Measurements from ENCODE around the gene MMRN2.
"Not testable (repeated sequence)": the region's sequence is repeated elsewhere in the genome, so short reads cannot be mapped to it uniquely, and the experiment has no call there.

GRCh38 chr10:86940076-86940475 is 17.3 kb downstream of the MMRN2 start:
- not testable (repeated sequence) for TF ChIP-seq EP300 (IDR thresholded peaks at IDR 0.05; ENCODE audit: borderline replicate concordance in 1 of 2, low read depth in 2 of 2, low read length in 2 of 2); POLR2A (IDR thresholded peaks at IDR 0.05; ENCODE audit: control extremely low read depth in 1 of 2, low read depth in 2 of 2, low read length in 2 of 2); ZNF274 (IDR thresholded peaks at IDR 0.05; ENCODE audit: borderline replicate concordance, extremely low read depth, low read length); SIRT6 (IDR thresholded peaks at IDR 0.05; ENCODE audit: low read length); TEAD4 (IDR thresholded peaks at IDR 0.05; ENCODE audit: low read depth, low read length); JUND (IDR thresholded peaks at IDR 0.05; ENCODE audit: low read length); JUN (IDR thresholded peaks at IDR 0.05; ENCODE audit: low read depth, low read length); SAP30 (IDR thresholded peaks at IDR 0.05; ENCODE audit: insufficient read depth, insufficient replicate concordance, low read length); CREB1 (IDR thresholded peaks at IDR 0.05); HDAC2 (IDR thresholded peaks at IDR 0.05; ENCODE audit: borderline replicate concordance in 1 of 2, low read depth in 2 of 2, low read length in 2 of 2); CBX5 (IDR thresholded peaks at IDR 0.05; ENCODE audit: low read depth, low read length); EZH2 (IDR thresholded peaks at IDR 0.05; ENCODE audit: low read depth, low read length, severe bottlenecking)
- TF ChIP-seq, protein P1, sequence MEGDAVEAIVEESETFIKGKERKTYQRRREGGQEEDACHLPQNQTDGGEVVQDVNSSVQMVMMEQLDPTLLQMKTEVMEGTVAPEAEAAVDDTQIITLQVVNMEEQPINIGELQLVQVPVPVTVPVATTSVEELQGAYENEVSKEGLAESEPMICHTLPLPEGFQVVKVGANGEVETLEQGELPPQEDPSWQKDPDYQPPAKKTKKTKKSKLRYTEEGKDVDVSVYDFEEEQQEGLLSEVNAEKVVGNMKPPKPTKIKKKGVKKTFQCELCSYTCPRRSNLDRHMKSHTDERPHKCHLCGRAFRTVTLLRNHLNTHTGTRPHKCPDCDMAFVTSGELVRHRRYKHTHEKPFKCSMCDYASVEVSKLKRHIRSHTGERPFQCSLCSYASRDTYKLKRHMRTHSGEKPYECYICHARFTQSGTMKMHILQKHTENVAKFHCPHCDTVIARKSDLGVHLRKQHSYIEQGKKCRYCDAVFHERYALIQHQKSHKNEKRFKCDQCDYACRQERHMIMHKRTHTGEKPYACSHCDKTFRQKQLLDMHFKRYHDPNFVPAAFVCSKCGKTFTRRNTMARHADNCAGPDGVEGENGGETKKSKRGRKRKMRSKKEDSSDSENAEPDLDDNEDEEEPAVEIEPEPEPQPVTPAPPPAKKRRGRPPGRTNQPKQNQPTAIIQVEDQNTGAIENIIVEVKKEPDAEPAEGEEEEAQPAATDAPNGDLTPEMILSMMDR (IDR thresholded peaks at IDR 0.05; ENCODE audit: control extremely low read depth in 1 of 3, insufficient read depth in 1 of 3, low read depth in 1 of 3, low read length in 3 of 3) = not testable (repeated sequence)
